H1 (cell line): Measurements from ENCODE around the gene HIPK2. TPM values are rescaled to one million over a fixed set of nuclear protein-coding genes. Genes with fewer than 3 reads are reported as not detected.

Source experiments
- CTCF ChIA-PET: fragments of 300-600 bp; sonication (Branson Sonifier 250); formaldehyde crosslinking; loops from one replicate; lab custom pipeline; 2021; ENCODE audit not compliant: partially characterized antibody; lab: Charles Lee
- POLR2A ChIA-PET: fragments of 300-600 bp; sonication (Branson Sonifier 250); formaldehyde crosslinking; loops from one replicate; lab custom pipeline; 2021; ENCODE audit warnings: inconsistent platforms; ENCODE audit not compliant: partially characterized antibody; lab: Charles Lee
- DNase-seq, 2 experiments: peaks; one replicate each; pipeline versions ENCODE4 v3.0.0 to v3.0.0-alpha.2; 2010 to 2022; ENCODE audit warnings: low spot score in 2 of 2, low read depth in 1 of 2, mixed read lengths in 1 of 2
- FAIRE-seq: peaks from 2 replicates; lab custom pipeline; 2011; peaks lifted over from hg19 to GRCh38; lab: Jason Lieb, UNC
- H2AFZ ChIP-seq: 2 replicates; pipeline ENCODE4 v1.8.1; 2012; ENCODE audit warnings: low read length, inconsistent platforms
- H2AK5ac ChIP-seq: 2 replicates; pipeline ENCODE4 v1.6.1; 2013; ENCODE audit warnings: low read depth, low read length
- H2BK120ac ChIP-seq: replicated peaks from 2 replicates; pipeline ENCODE3; 2013; ENCODE audit warnings: low read depth, low read length, inconsistent platforms
- H2BK12ac ChIP-seq: 2 replicates; pipeline ENCODE4 v1.6.1; 2013; ENCODE audit warnings: low read depth, low read length
- H2BK15ac ChIP-seq: 2 replicates; pipeline ENCODE4 v1.6.1; 2013; ENCODE audit warnings: low read length
- H2BK20ac ChIP-seq: 2 replicates; pipeline ENCODE4 v1.6.1; 2013; ENCODE audit warnings: low read length
- H2BK5ac ChIP-seq: 2 replicates; pipeline ENCODE4 v1.6.1; 2013; ENCODE audit warnings: low read depth, low read length
- H3K14ac ChIP-seq: 2 replicates; pipeline ENCODE4 v1.6.1; 2013; ENCODE audit warnings: inconsistent platforms; ENCODE audit not compliant: insufficient read length
- H3K18ac ChIP-seq: 2 replicates; pipeline ENCODE4 v1.6.1; 2013; ENCODE audit warnings: low read length; ENCODE audit errors: extremely low read depth
- H3K23ac ChIP-seq: 2 replicates; pipeline ENCODE4 v1.6.1; 2013; ENCODE audit warnings: inconsistent platforms; ENCODE audit not compliant: insufficient read length
- H3K23me2 ChIP-seq: 2 replicates; pipeline ENCODE4 v1.6.1; 2013; ENCODE audit warnings: low read depth, low read length
- H3K27ac ChIP-seq: 2 replicates; pipeline ENCODE4 v1.6.1; 2011; ENCODE audit warnings: low read depth, low read length, inconsistent platforms
- H3K27me3 ChIP-seq, 4 experiments: replicated peaks in 1 of 4; 1 replicate in 1 of 4; 2 replicates in 3 of 4; pipeline versions ENCODE4 v1.6.1 to v1.8.1; 2011 to 2013; ENCODE audit warnings: low read length in 3 of 4, mild to moderate bottlenecking in 3 of 4, inconsistent platforms in 2 of 4, mixed read lengths in 2 of 4, moderate library complexity in 1 of 4; ENCODE audit not compliant: control insufficient read depth in 3 of 4, insufficient read depth in 3 of 4; ENCODE audit errors: extremely low read depth in 1 of 4
- H3K36me3 ChIP-seq, 4 experiments: 2 replicates each; pipeline versions ENCODE4 v1.6.1 to v1.8.1; 2011 to 2013; ENCODE audit warnings: mild to moderate bottlenecking in 4 of 4, low read length in 3 of 4, moderate library complexity in 2 of 4, control low read depth in 1 of 4, inconsistent platforms in 1 of 4; ENCODE audit not compliant: insufficient read depth in 4 of 4, control insufficient read depth in 2 of 4
- H3K4ac ChIP-seq: replicated peaks from 2 replicates; pipeline ENCODE3; 2013; ENCODE audit warnings: low read length, low read depth, mixed read lengths, inconsistent platforms; ENCODE audit not compliant: insufficient read length
- H3K4me1 ChIP-seq, 4 experiments: replicated peaks in 1 of 4; 1 replicate in 1 of 4; 2 replicates in 3 of 4; pipeline versions ENCODE4 v1.6.1 to v1.8.1; 2011 to 2013; ENCODE audit warnings: low read length in 3 of 4, inconsistent platforms in 2 of 4, mixed read lengths in 1 of 4; ENCODE audit not compliant: insufficient read depth in 4 of 4, control insufficient read depth in 3 of 4
- H3K4me2 ChIP-seq, 2 experiments: 2 replicates each; pipeline versions ENCODE4 v1.6.1 to v1.8.1; 2011 to 2013; ENCODE audit warnings: low read depth in 2 of 2, low read length in 2 of 2, control low read depth in 1 of 2, inconsistent platforms in 1 of 2, mild to moderate bottlenecking in 1 of 2; ENCODE audit not compliant: insufficient read depth in 1 of 2
- H3K4me3 ChIP-seq, 4 experiments: fragments of 200-600, 300-600 bp in 1 of 4; sonication (generic), shearing (Covaris generic), sonication (Bioruptor Twin) in 1 of 4; 2 replicates each; pipeline versions ENCODE4 v1.5.1 to v1.8.1; 2011 to 2016; ENCODE audit warnings: low read length in 4 of 4, low read depth in 3 of 4, control low read depth in 2 of 4, inconsistent platforms in 2 of 4, mild to moderate bottlenecking in 2 of 4, mixed read lengths in 1 of 4, moderate library complexity in 1 of 4; ENCODE audit not compliant: insufficient read depth in 2 of 4; ENCODE audit errors: extremely low read depth in 1 of 4
- H3K56ac ChIP-seq: replicated peaks from 2 replicates; pipeline ENCODE3; 2013; ENCODE audit warnings: low read depth, mild to moderate bottlenecking, mixed read lengths, low read length, inconsistent platforms; ENCODE audit not compliant: insufficient read length
- H3K79me1 ChIP-seq: 2 replicates; pipeline ENCODE4 v1.6.1; 2013; ENCODE audit warnings: low read depth, low read length, control low read depth
- H3K79me2 ChIP-seq, 2 experiments: 2 replicates each; pipeline versions ENCODE4 v1.6.1 to v1.8.1; 2012 to 2013; ENCODE audit warnings: low read length in 2 of 2, mild to moderate bottlenecking in 2 of 2, inconsistent platforms in 1 of 2; ENCODE audit not compliant: insufficient read depth in 2 of 2, control insufficient read depth in 1 of 2
- H3K9ac ChIP-seq, 4 experiments: replicated peaks in 1 of 4; 1 replicate in 1 of 4; 2 replicates in 3 of 4; pipeline versions ENCODE4 v1.6.1 to v1.8.1; 2011 to 2013; ENCODE audit warnings: low read depth in 3 of 4, low read length in 3 of 4, control low read depth in 2 of 4, mild to moderate bottlenecking in 2 of 4, moderate library complexity in 2 of 4, inconsistent platforms in 1 of 4; ENCODE audit errors: extremely low read depth in 1 of 4
- H3K9me3 ChIP-seq, 2 experiments: 2 replicates each; pipeline versions ENCODE4 v1.6.1 to v1.8.1; 2012 to 2013; ENCODE audit warnings: mild to moderate bottlenecking in 2 of 2, moderate library complexity in 2 of 2, control low read depth in 1 of 2, inconsistent platforms in 1 of 2, low read depth in 1 of 2, low read length in 1 of 2, mixed read lengths in 1 of 2; ENCODE audit not compliant: insufficient read depth in 2 of 2
- H4K20me1 ChIP-seq, 2 experiments: replicated peaks in 1 of 2; 2 replicates each; pipeline versions ENCODE3 to v1.8.1; 2011 to 2013; ENCODE audit warnings: inconsistent platforms in 2 of 2, low read length in 2 of 2, mild to moderate bottlenecking in 1 of 2; ENCODE audit not compliant: insufficient read depth in 2 of 2, control insufficient read depth in 1 of 2
- H4K5ac ChIP-seq: 2 replicates; pipeline ENCODE4 v1.6.1; 2013; ENCODE audit warnings: low read length, low read depth, mixed read lengths, inconsistent platforms; ENCODE audit not compliant: insufficient read length
- H4K8ac ChIP-seq: 2 replicates; pipeline ENCODE4 v1.8.0; 2013; ENCODE audit warnings: mild to moderate bottlenecking, moderate library complexity, low read length, inconsistent platforms; ENCODE audit not compliant: insufficient read depth; ENCODE audit errors: extremely low read depth
- H4K91ac ChIP-seq: replicated peaks from 2 replicates; pipeline ENCODE3; 2013; ENCODE audit warnings: low read length, mixed read lengths, inconsistent platforms; ENCODE audit not compliant: insufficient read length
- ASH2L ChIP-seq: fragments of 200-600, 300-600 bp; sonication (generic); IDR thresholded peaks from one replicate; pipeline ENCODE4 v1.7.1; 2017; ENCODE audit warnings: low read length
- CHD2 ChIP-seq: IDR thresholded peaks from 2 replicates; pipeline ENCODE4 v1.6.1; 2012; ENCODE audit warnings: low read length, improper control_type of control experiment
- TCF12 ChIP-seq: IDR thresholded peaks from 2 replicates; pipeline ENCODE4 v1.6.1; 2011; ENCODE audit warnings: low read depth, mild to moderate bottlenecking, low read length
- WGBS, 2 experiments: shearing (Covaris generic) in 1 of 2; methylation state at CpG; one replicate each; pipeline versions ENCODE4 v1.1.6 to v1.1.7; 2013 to 2015; ENCODE audit warnings: low lambda C conversion rate in 2 of 2, mixed read lengths in 2 of 2, inconsistent platforms in 1 of 2, low coverage in 1 of 2, missing lambda C conversion rate in 1 of 2; ENCODE audit not compliant: insufficient replicate concordance in 2 of 2, insufficient coverage in 1 of 2, insufficient read length in 1 of 2; ENCODE audit errors: extremely low coverage in 1 of 2, missing lambda C conversion rate in 1 of 2; 5-methylcytosine and 5-hydroxymethylcytosine counted together
- polyA plus RNA-seq, 7 experiments: library from polyadenylated mRNA; depleted of rRNA in 3 of 7; stranded (reverse) in 5 of 7; unstranded in 2 of 7; fragments of >200 nt in 5 of 7; fragments of 200-250 nt in 2 of 7; gene quantifications; 1 replicate in 5 of 7; 2 replicates in 1 of 7; 4 replicates in 1 of 7; pipeline versions ENCODE4 v1.2.1 to v1.2.3, GENCODE V29; 2011 to 2013; ENCODE audit warnings: missing spikeins in 2 of 7, mixed read lengths in 2 of 7
- total RNA-seq: library from RNA; stranded (reverse); fragmentation: NEBNext Ultra II Directional; extraction: Animal tissue kit (Norgen Biotek cat#: 25700); gene quantifications from 2 replicates; pipeline ENCODE4 v1.2.1, GENCODE V29; 2021
- TF ChIP-seq, protein P1 (sequence below): IDR thresholded peaks from 2 replicates; pipeline ENCODE4 v1.6.1; 2011; ENCODE audit warnings: low read depth, mild to moderate bottlenecking, low read length; ENCODE audit not compliant: insufficient read depth
- TF ChIP-seq, protein P2 (sequence below): IDR thresholded peaks from 2 replicates; pipeline ENCODE4 v1.6.1; 2012; ENCODE audit warnings: inconsistent platforms

Gene HIPK2
- total and polyA plus RNA-seq, 2 of the 8 experiments (the other 6 are each of a cell fraction or from before 2014, with no cell fraction given) = 8.3 to 24.3 TPM

- no peak overlapping the region for H3K27ac ChIP-seq
- no peak overlapping the region for H3K4me2 ChIP-seq
- no peaks in the 10 kb centered on the region for H4K20me1 ChIP-seq
- no peaks in the 10 kb centered on the region for H3K27me3 ChIP-seq
- H3K79me2 ChIP-seq = no peaks in the 10 kb centered on the region; a peak in 1 of 4 replicates
- no peak overlapping the region for H3K18ac ChIP-seq
- no peaks in the 10 kb centered on the region for H3K79me1 ChIP-seq
- no peak overlapping the region for H4K91ac ChIP-seq
- no peak for DNase-seq
- no peak overlapping the region for H3K9ac ChIP-seq
- ChIA-PET POLR2A (interaction anchor here (1.4 kb wide), 1 partner anchor 128 kb away, joined by 4 read pairs; no protein-coding TSS in a partner anchor), CTCF (interaction anchor here (0.6 to 2.1 kb wide), 8 partner anchors 8 to 352 kb away, joined by 3 to 9 read pairs (median 4); no protein-coding TSS in a partner anchor)
- H3K36me3 ChIP-seq = no peaks in the 10 kb centered on the region
- TF ChIP-seq, protein P1, sequence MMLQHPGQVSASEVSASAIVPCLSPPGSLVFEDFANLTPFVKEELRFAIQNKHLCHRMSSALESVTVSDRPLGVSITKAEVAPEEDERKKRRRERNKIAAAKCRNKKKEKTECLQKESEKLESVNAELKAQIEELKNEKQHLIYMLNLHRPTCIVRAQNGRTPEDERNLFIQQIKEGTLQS = no peak
- no peak for TF ChIP-seq TCF12
- TF ChIP-seq, protein P2, sequence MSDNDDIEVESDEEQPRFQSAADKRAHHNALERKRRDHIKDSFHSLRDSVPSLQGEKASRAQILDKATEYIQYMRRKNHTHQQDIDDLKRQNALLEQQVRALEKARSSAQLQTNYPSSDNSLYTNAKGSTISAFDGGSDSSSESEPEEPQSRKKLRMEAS = no peak
- no peak for TF ChIP-seq CHD2
- no peak for TF ChIP-seq ASH2L
- H3K9me3 ChIP-seq = no peaks in the 10 kb centered on the region
- H3K4ac ChIP-seq = no peak overlapping the region
- H4K8ac ChIP-seq = no peak overlapping the region
- H2BK12ac ChIP-seq = no peak overlapping the region
- WGBS, 2 experiments = 91% methylated on average over 12 of the region's 12 CpGs; no CpG with 5 or more reads in 1 of the 2 experiments
- H3K23me2 ChIP-seq = no peaks in the 10 kb centered on the region
- H2BK20ac ChIP-seq = no peak overlapping the region
- no peak overlapping the region for H2BK120ac ChIP-seq
- FAIRE-seq = no peak
- H3K4me3 ChIP-seq = no peak overlapping the region
- no peak overlapping the region for H2AK5ac ChIP-seq
- no peak overlapping the region for H3K56ac ChIP-seq
- no peak overlapping the region for H3K23ac ChIP-seq
- no peak overlapping the region for H2BK15ac ChIP-seq
- H3K14ac ChIP-seq = no peak overlapping the region
- peaks cover 8 to 13% (median 10%) of the 10 kb centered on the region in 4 experiments; a peak in 6 of 7 replicates for H3K4me1 ChIP-seq
- H2AFZ ChIP-seq = no peak overlapping the region
- no peak overlapping the region for H4K5ac ChIP-seq
- H2BK5ac ChIP-seq = no peak overlapping the region
These were observed 127.2 kb downstream of the HIPK2 start for GRCh38 chr7:139650429-139651100.
